H1 (cell line): ENCODE results near the gene GALNT12. TPM values are rescaled to one million over a fixed set of nuclear protein-coding genes. Genes with fewer than 3 reads are reported as not detected.

Experiments used
- CTCF ChIA-PET: fragments of 300-600 bp; sonication (Branson Sonifier 250); formaldehyde crosslinking; loops from one replicate; lab custom pipeline; 2021; ENCODE audit not compliant: partially characterized antibody; lab: Charles Lee
- POLR2A ChIA-PET: fragments of 300-600 bp; sonication (Branson Sonifier 250); formaldehyde crosslinking; loops from one replicate; lab custom pipeline; 2021; ENCODE audit warnings: inconsistent platforms; ENCODE audit not compliant: partially characterized antibody; lab: Charles Lee
- DNase-seq, 2 experiments: peaks; one replicate each; pipeline versions ENCODE4 v3.0.0 to v3.0.0-alpha.2; 2010 to 2022; ENCODE audit warnings: low spot score in 2 of 2, low read depth in 1 of 2, mixed read lengths in 1 of 2
- FAIRE-seq: peaks from 2 replicates; lab custom pipeline; 2011; peaks lifted over from hg19 to GRCh38; lab: Jason Lieb, UNC
- H2AFZ ChIP-seq: 2 replicates; pipeline ENCODE4 v1.8.1; 2012; ENCODE audit warnings: low read length, inconsistent platforms
- H2AK5ac ChIP-seq: 2 replicates; pipeline ENCODE4 v1.6.1; 2013; ENCODE audit warnings: low read depth, low read length
- H2BK120ac ChIP-seq: replicated peaks from 2 replicates; pipeline ENCODE3; 2013; ENCODE audit warnings: low read depth, low read length, inconsistent platforms
- H2BK12ac ChIP-seq: 2 replicates; pipeline ENCODE4 v1.6.1; 2013; ENCODE audit warnings: low read depth, low read length
- H2BK15ac ChIP-seq: 2 replicates; pipeline ENCODE4 v1.6.1; 2013; ENCODE audit warnings: low read length
- H2BK20ac ChIP-seq: 2 replicates; pipeline ENCODE4 v1.6.1; 2013; ENCODE audit warnings: low read length
- H2BK5ac ChIP-seq: 2 replicates; pipeline ENCODE4 v1.6.1; 2013; ENCODE audit warnings: low read depth, low read length
- H3K14ac ChIP-seq: 2 replicates; pipeline ENCODE4 v1.6.1; 2013; ENCODE audit warnings: inconsistent platforms; ENCODE audit not compliant: insufficient read length
- H3K18ac ChIP-seq: 2 replicates; pipeline ENCODE4 v1.6.1; 2013; ENCODE audit warnings: low read length; ENCODE audit errors: extremely low read depth
- H3K23ac ChIP-seq: 2 replicates; pipeline ENCODE4 v1.6.1; 2013; ENCODE audit warnings: inconsistent platforms; ENCODE audit not compliant: insufficient read length
- H3K23me2 ChIP-seq: 2 replicates; pipeline ENCODE4 v1.6.1; 2013; ENCODE audit warnings: low read depth, low read length
- H3K27ac ChIP-seq: 2 replicates; pipeline ENCODE4 v1.6.1; 2011; ENCODE audit warnings: low read depth, low read length, inconsistent platforms
- H3K27me3 ChIP-seq, 4 experiments: replicated peaks in 1 of 4; 1 replicate in 1 of 4; 2 replicates in 3 of 4; pipeline versions ENCODE4 v1.6.1 to v1.8.1; 2011 to 2013; ENCODE audit warnings: low read length in 3 of 4, mild to moderate bottlenecking in 3 of 4, inconsistent platforms in 2 of 4, mixed read lengths in 2 of 4, moderate library complexity in 1 of 4; ENCODE audit not compliant: control insufficient read depth in 3 of 4, insufficient read depth in 3 of 4; ENCODE audit errors: extremely low read depth in 1 of 4
- H3K36me3 ChIP-seq, 4 experiments: 2 replicates each; pipeline versions ENCODE4 v1.6.1 to v1.8.1; 2011 to 2013; ENCODE audit warnings: mild to moderate bottlenecking in 4 of 4, low read length in 3 of 4, moderate library complexity in 2 of 4, control low read depth in 1 of 4, inconsistent platforms in 1 of 4; ENCODE audit not compliant: insufficient read depth in 4 of 4, control insufficient read depth in 2 of 4
- H3K4ac ChIP-seq: replicated peaks from 2 replicates; pipeline ENCODE3; 2013; ENCODE audit warnings: low read length, low read depth, mixed read lengths, inconsistent platforms; ENCODE audit not compliant: insufficient read length
- H3K4me1 ChIP-seq, 4 experiments: replicated peaks in 1 of 4; 1 replicate in 1 of 4; 2 replicates in 3 of 4; pipeline versions ENCODE4 v1.6.1 to v1.8.1; 2011 to 2013; ENCODE audit warnings: low read length in 3 of 4, inconsistent platforms in 2 of 4, mixed read lengths in 1 of 4; ENCODE audit not compliant: insufficient read depth in 4 of 4, control insufficient read depth in 3 of 4
- H3K4me2 ChIP-seq, 2 experiments: 2 replicates each; pipeline versions ENCODE4 v1.6.1 to v1.8.1; 2011 to 2013; ENCODE audit warnings: low read depth in 2 of 2, low read length in 2 of 2, control low read depth in 1 of 2, inconsistent platforms in 1 of 2, mild to moderate bottlenecking in 1 of 2; ENCODE audit not compliant: insufficient read depth in 1 of 2
- H3K4me3 ChIP-seq, 4 experiments: fragments of 200-600, 300-600 bp in 1 of 4; sonication (generic), shearing (Covaris generic), sonication (Bioruptor Twin) in 1 of 4; 2 replicates each; pipeline versions ENCODE4 v1.5.1 to v1.8.1; 2011 to 2016; ENCODE audit warnings: low read length in 4 of 4, low read depth in 3 of 4, control low read depth in 2 of 4, inconsistent platforms in 2 of 4, mild to moderate bottlenecking in 2 of 4, mixed read lengths in 1 of 4, moderate library complexity in 1 of 4; ENCODE audit not compliant: insufficient read depth in 2 of 4; ENCODE audit errors: extremely low read depth in 1 of 4
- H3K56ac ChIP-seq: replicated peaks from 2 replicates; pipeline ENCODE3; 2013; ENCODE audit warnings: low read depth, mild to moderate bottlenecking, mixed read lengths, low read length, inconsistent platforms; ENCODE audit not compliant: insufficient read length
- H3K79me1 ChIP-seq: 2 replicates; pipeline ENCODE4 v1.6.1; 2013; ENCODE audit warnings: low read depth, low read length, control low read depth
- H3K79me2 ChIP-seq, 2 experiments: 2 replicates each; pipeline versions ENCODE4 v1.6.1 to v1.8.1; 2012 to 2013; ENCODE audit warnings: low read length in 2 of 2, mild to moderate bottlenecking in 2 of 2, inconsistent platforms in 1 of 2; ENCODE audit not compliant: insufficient read depth in 2 of 2, control insufficient read depth in 1 of 2
- H3K9ac ChIP-seq, 4 experiments: replicated peaks in 1 of 4; 1 replicate in 1 of 4; 2 replicates in 3 of 4; pipeline versions ENCODE4 v1.6.1 to v1.8.1; 2011 to 2013; ENCODE audit warnings: low read depth in 3 of 4, low read length in 3 of 4, control low read depth in 2 of 4, mild to moderate bottlenecking in 2 of 4, moderate library complexity in 2 of 4, inconsistent platforms in 1 of 4; ENCODE audit errors: extremely low read depth in 1 of 4
- H3K9me3 ChIP-seq, 2 experiments: 2 replicates each; pipeline versions ENCODE4 v1.6.1 to v1.8.1; 2012 to 2013; ENCODE audit warnings: mild to moderate bottlenecking in 2 of 2, moderate library complexity in 2 of 2, control low read depth in 1 of 2, inconsistent platforms in 1 of 2, low read depth in 1 of 2, low read length in 1 of 2, mixed read lengths in 1 of 2; ENCODE audit not compliant: insufficient read depth in 2 of 2
- H4K20me1 ChIP-seq, 2 experiments: replicated peaks in 1 of 2; 2 replicates each; pipeline versions ENCODE3 to v1.8.1; 2011 to 2013; ENCODE audit warnings: inconsistent platforms in 2 of 2, low read length in 2 of 2, mild to moderate bottlenecking in 1 of 2; ENCODE audit not compliant: insufficient read depth in 2 of 2, control insufficient read depth in 1 of 2
- H4K5ac ChIP-seq: 2 replicates; pipeline ENCODE4 v1.6.1; 2013; ENCODE audit warnings: low read length, low read depth, mixed read lengths, inconsistent platforms; ENCODE audit not compliant: insufficient read length
- H4K8ac ChIP-seq: 2 replicates; pipeline ENCODE4 v1.8.0; 2013; ENCODE audit warnings: mild to moderate bottlenecking, moderate library complexity, low read length, inconsistent platforms; ENCODE audit not compliant: insufficient read depth; ENCODE audit errors: extremely low read depth
- H4K91ac ChIP-seq: replicated peaks from 2 replicates; pipeline ENCODE3; 2013; ENCODE audit warnings: low read length, mixed read lengths, inconsistent platforms; ENCODE audit not compliant: insufficient read length
- ATF2 ChIP-seq: IDR thresholded peaks from 2 replicates; pipeline ENCODE4 v1.6.1; 2012; ENCODE audit warnings: low read length, inconsistent platforms
- CBX5 ChIP-seq: fragments of 300-800, 300-1000 bp; sonication (generic); IDR thresholded peaks from 2 replicates; pipeline ENCODE4 v1.7.1; 2016; ENCODE audit warnings: antibody characterized with exemption, low read length, low read depth
- CEBPB ChIP-seq: IDR thresholded peaks from 2 replicates; pipeline ENCODE4 v1.6.1; 2012; ENCODE audit warnings: low read depth, low read length
- CTBP2 ChIP-seq: IDR thresholded peaks from 2 replicates; pipeline ENCODE4 v1.7.0; 2011; ENCODE audit warnings: borderline replicate concordance, mild to moderate bottlenecking, moderate library complexity, mixed read lengths, low read length; ENCODE audit not compliant: insufficient read depth, insufficient read length
- GTF2F1 ChIP-seq: IDR thresholded peaks from 2 replicates; pipeline ENCODE4 v1.6.1; 2012; ENCODE audit warnings: low read depth, low read length, improper control_type of control experiment, borderline replicate concordance
- JUND ChIP-seq: IDR thresholded peaks from 2 replicates; pipeline ENCODE4 v1.6.1; 2011; ENCODE audit warnings: mild to moderate bottlenecking, improper control_type of control experiment, low read length
- KDM1A ChIP-seq: fragments of 200-600, 300-600 bp; sonication (generic); IDR thresholded peaks from 2 replicates; pipeline ENCODE4 v1.7.1; 2016; ENCODE audit warnings: mild to moderate bottlenecking, low read length, borderline replicate concordance
- RAD21 ChIP-seq, 2 experiments: IDR thresholded peaks in 1 of 2; conservative IDR thresholded peaks in 1 of 2; 2 replicates each; pipeline ENCODE4 v1.6.1; 2011; ENCODE audit warnings: low read depth in 2 of 2, low read length in 2 of 2, improper control_type of control experiment in 1 of 2, inconsistent platforms in 1 of 2, mild to moderate bottlenecking in 1 of 2, moderate library complexity in 1 of 2
- SAP30 ChIP-seq: fragments of 300-600 bp; sonication (generic); IDR thresholded peaks from 2 replicates; pipeline ENCODE4 v1.7.1; 2012; ENCODE audit warnings: low read length, moderate library complexity, mild to moderate bottlenecking, inconsistent platforms; ENCODE audit not compliant: insufficient read depth, insufficient replicate concordance
- SIN3A ChIP-seq, 2 experiments: IDR thresholded peaks in 1 of 2; conservative IDR thresholded peaks in 1 of 2; 2 replicates each; pipeline ENCODE4 v1.6.1; 2011 to 2012; ENCODE audit warnings: low read length in 2 of 2, improper control_type of control experiment in 1 of 2, low read depth in 1 of 2, mild to moderate bottlenecking in 1 of 2
- TEAD4 ChIP-seq: IDR thresholded peaks from 2 replicates; pipeline ENCODE4 v1.6.1; 2012; ENCODE audit warnings: low read depth, low read length, inconsistent platforms, mixed read lengths
- YY1 ChIP-seq: IDR thresholded peaks from 2 replicates; pipeline ENCODE4 v1.6.1; 2011; ENCODE audit warnings: low read depth, mild to moderate bottlenecking, low read length
- WGBS, 2 experiments: shearing (Covaris generic) in 1 of 2; methylation state at CpG; one replicate each; pipeline versions ENCODE4 v1.1.6 to v1.1.7; 2013 to 2015; ENCODE audit warnings: low lambda C conversion rate in 2 of 2, mixed read lengths in 2 of 2, inconsistent platforms in 1 of 2, low coverage in 1 of 2, missing lambda C conversion rate in 1 of 2; ENCODE audit not compliant: insufficient replicate concordance in 2 of 2, insufficient coverage in 1 of 2, insufficient read length in 1 of 2; ENCODE audit errors: extremely low coverage in 1 of 2, missing lambda C conversion rate in 1 of 2; 5-methylcytosine and 5-hydroxymethylcytosine counted together
- polyA plus RNA-seq, 7 experiments: library from polyadenylated mRNA; depleted of rRNA in 3 of 7; stranded (reverse) in 5 of 7; unstranded in 2 of 7; fragments of >200 nt in 5 of 7; fragments of 200-250 nt in 2 of 7; gene quantifications; 1 replicate in 5 of 7; 2 replicates in 1 of 7; 4 replicates in 1 of 7; pipeline versions ENCODE4 v1.2.1 to v1.2.3, GENCODE V29; 2011 to 2013; ENCODE audit warnings: missing spikeins in 2 of 7, mixed read lengths in 2 of 7
- total RNA-seq: library from RNA; stranded (reverse); fragmentation: NEBNext Ultra II Directional; extraction: Animal tissue kit (Norgen Biotek cat#: 25700); gene quantifications from 2 replicates; pipeline ENCODE4 v1.2.1, GENCODE V29; 2021

Gene GALNT12
- total and polyA plus RNA-seq, 2 of the 8 experiments (the other 6 are each of a cell fraction or from before 2014, with no cell fraction given): 16.2 to 19.6 TPM

- H2BK12ac ChIP-seq: no peak overlapping the region
- H2BK120ac ChIP-seq: no peak overlapping the region
- no peak overlapping the region for H4K91ac ChIP-seq
- H3K4me1 ChIP-seq: no peaks in the 10 kb centered on the region; a peak in 2 of 7 replicates
- no peak overlapping the region for H2BK20ac ChIP-seq
- H3K9me3 ChIP-seq: no peaks in the 10 kb centered on the region
- H3K4me2 ChIP-seq: no peak overlapping the region
- H3K23me2 ChIP-seq: no peaks in the 10 kb centered on the region
- no peak overlapping the region for H2BK15ac ChIP-seq
- CTCF ChIA-PET: interaction anchor here (1.1 to 3.6 kb wide), 2 partner anchors 9 to 20 kb away, joined by 3 to 32 read pairs; no protein-coding TSS in a partner anchor
- POLR2A ChIA-PET: no interaction called here
- no peak overlapping the region for H4K8ac ChIP-seq
- H3K36me3 ChIP-seq: peaks cover 12 to 55% (median 28%) of the 10 kb centered on the region in 4 experiments; a peak in 7 of 8 replicates
- no peak overlapping the region for H2AFZ ChIP-seq
- FAIRE-seq: no peak
- H3K4ac ChIP-seq: no peak overlapping the region
- H4K20me1 ChIP-seq: peaks cover 0 to 9% of the 10 kb centered on the region in 2 experiments
- no peak overlapping the region for H3K18ac ChIP-seq
- no peak overlapping the region for H3K27ac ChIP-seq
- no peak overlapping the region for H3K4me3 ChIP-seq
- H4K5ac ChIP-seq: no peak overlapping the region
- no peak overlapping the region for H3K56ac ChIP-seq
- H2BK5ac ChIP-seq: no peak overlapping the region
- H3K79me2 ChIP-seq: no peaks in the 10 kb centered on the region
- 83% methylated on average over 2 of the region's 2 CpGs; no CpG with 5 or more reads in 1 of the 2 experiments for WGBS, 2 experiments
- no peak overlapping the region for H3K23ac ChIP-seq
- H3K14ac ChIP-seq: no peak overlapping the region
- H3K79me1 ChIP-seq: no peaks in the 10 kb centered on the region
- H3K27me3 ChIP-seq: no peaks in the 10 kb centered on the region
- no peak overlapping the region for H3K9ac ChIP-seq
- H2AK5ac ChIP-seq: no peak overlapping the region
- DNase-seq: no peak
- TF ChIP-seq CTBP2 (no peak), RAD21 (IDR thresholded peaks at IDR 0.05 in 1 of 2, conservative IDR thresholded peaks at IDR 0.05 in 1 of 2; ENCODE audit: low read depth in 2 of 2, low read length in 2 of 2) (no peak), YY1 (no peak), SIN3A (conservative IDR thresholded peaks at IDR 0.05 in 1 of 2, IDR thresholded peaks at IDR 0.05 in 1 of 2; ENCODE audit: low read depth in 1 of 2, low read length in 2 of 2) (no peak), KDM1A (no peak), SAP30 (no peak), CBX5 (no peak), JUND (no peak), TEAD4 (no peak), GTF2F1 (no peak), CEBPB (no peak), ATF2 (no peak)
Measured at GRCh38 chr9:98766586-98766985, 40.9 kb upstream of the GALNT12 start.
